Astrocyte (in vitro differentiated cells and primary cell): ENCODE results near the gene SYNPO2. TPM values are rescaled to one million over a fixed set of nuclear protein-coding genes. Genes with fewer than 3 reads are reported as not detected.

ENCODE experiments used
- DNase-seq: peaks from one replicate; pipeline ENCODE4 v3.0.0-alpha.2; 2010; ENCODE audit warnings: low read depth
- FAIRE-seq: peaks from 2 replicates; lab custom pipeline; 2011; peaks lifted over from hg19 to GRCh38; lab: Jason Lieb, UNC
- H2AFZ ChIP-seq: 2 replicates; pipeline ENCODE4 v1.6.0; 2012; ENCODE audit warnings: low read depth, low read length, inconsistent platforms
- H3K27ac ChIP-seq: 2 replicates; pipeline ENCODE4 v1.5.1; 2011; ENCODE audit warnings: low read depth, low read length, inconsistent platforms
- H3K27me3 ChIP-seq: 2 replicates; pipeline ENCODE4 v1.6.0; 2011; ENCODE audit warnings: low read length, inconsistent platforms; ENCODE audit not compliant: insufficient read depth
- H3K36me3 ChIP-seq: 2 replicates; pipeline ENCODE4 v1.5.1; 2011; ENCODE audit warnings: low read length, inconsistent platforms; ENCODE audit not compliant: insufficient read depth
- H3K4me1 ChIP-seq: 2 replicates; pipeline ENCODE4 v1.5.1; 2011; ENCODE audit warnings: low read length, inconsistent platforms; ENCODE audit not compliant: insufficient read depth
- H3K4me2 ChIP-seq: 2 replicates; pipeline ENCODE4 v1.6.0; 2012; ENCODE audit warnings: low read length, inconsistent platforms
- H3K4me3 ChIP-seq: 2 replicates; pipeline ENCODE4 v1.5.1; 2011; ENCODE audit warnings: low read depth, mild to moderate bottlenecking, low read length, inconsistent platforms; ENCODE audit not compliant: insufficient read depth
- H3K79me2 ChIP-seq: 2 replicates; pipeline ENCODE4 v1.6.0; 2012; ENCODE audit warnings: mild to moderate bottlenecking, low read length, inconsistent platforms; ENCODE audit not compliant: insufficient read depth
- H3K9ac ChIP-seq: 2 replicates; pipeline ENCODE4 v1.6.0; 2012; ENCODE audit warnings: mild to moderate bottlenecking, low read length, inconsistent platforms
- H3K9me3 ChIP-seq: 2 replicates; pipeline ENCODE4 v1.5.1; 2012; ENCODE audit warnings: low read depth, mild to moderate bottlenecking, low read length, inconsistent platforms; ENCODE audit not compliant: insufficient read depth
- H4K20me1 ChIP-seq: 2 replicates; pipeline ENCODE4 v1.6.0; 2012; ENCODE audit warnings: low read length, inconsistent platforms; ENCODE audit not compliant: insufficient read depth
- H3K27ac Mint-ChIP-seq: one replicate; pipeline ENCODE4 v1.8.0; 2021; ENCODE audit warnings: mild to moderate bottlenecking, mixed read lengths; ENCODE audit not compliant: unreplicated experiment
- H3K27me3 Mint-ChIP-seq: one replicate; pipeline ENCODE4 v1.8.0; 2021; ENCODE audit warnings: low read depth, mixed read lengths; ENCODE audit not compliant: unreplicated experiment
- H3K36me3 Mint-ChIP-seq: one replicate; pipeline ENCODE4 v1.8.0; 2021; ENCODE audit warnings: low read depth, mixed read lengths; ENCODE audit not compliant: unreplicated experiment
- H3K4me1 Mint-ChIP-seq: one replicate; pipeline ENCODE4 v1.8.0; 2021; ENCODE audit warnings: low read depth, mixed read lengths; ENCODE audit not compliant: unreplicated experiment
- H3K4me3 Mint-ChIP-seq: one replicate; pipeline ENCODE4 v1.8.0; 2021; ENCODE audit warnings: mild to moderate bottlenecking, moderate library complexity, mixed read lengths; ENCODE audit not compliant: unreplicated experiment
- H3K9me3 Mint-ChIP-seq: one replicate; pipeline ENCODE4 v1.8.0; 2021; ENCODE audit warnings: mild to moderate bottlenecking, mixed read lengths; ENCODE audit not compliant: unreplicated experiment
- CTCF ChIP-seq: IDR thresholded peaks from 2 replicates; pipeline ENCODE4 v1.5.1; 2011; ENCODE audit warnings: low read depth, mild to moderate bottlenecking, inconsistent platforms, low read length, moderate library complexity; ENCODE audit not compliant: insufficient read depth
- EZH2 ChIP-seq: IDR thresholded peaks from 2 replicates; pipeline ENCODE4 v1.6.1; 2012; ENCODE audit warnings: mild to moderate bottlenecking, low read length, inconsistent platforms; ENCODE audit not compliant: insufficient read depth
- total RNA-seq: library from RNA; stranded (reverse); gene quantifications from 2 replicates; pipeline ENCODE4 v1.2.1, GENCODE V29; 2021

The SYNPO2 gene
- total RNA-seq, 1 donor from 2014 or later, result 4.2 TPM

GRCh38 chr4:119048446-119048845, 159.8 kb downstream of the SYNPO2 start:
- no peak overlapping the region for H3K27ac Mint-ChIP-seq
- Histone ChIP-seq H2AFZ (no peak overlapping the region), H3K36me3 (no peaks in the 10 kb centered on the region), H3K27me3 (no peaks in the 10 kb centered on the region), H3K27ac (no peak overlapping the region), H3K79me2 (no peaks in the 10 kb centered on the region), H3K4me1 (peaks cover 4% of the 10 kb centered on the region), H3K9me3 (no peaks in the 10 kb centered on the region), H3K4me3 (no peak overlapping the region), H3K4me2 (no peak overlapping the region), H4K20me1 (no peaks in the 10 kb centered on the region), H3K9ac (no peak overlapping the region)
- FAIRE-seq, result no peak
- peaks cover 2% of the 10 kb centered on the region for H3K4me1 Mint-ChIP-seq
- no peaks in the 10 kb centered on the region for H3K36me3 Mint-ChIP-seq
- no peak for DNase-seq
- no peaks in the 10 kb centered on the region for H3K27me3 Mint-ChIP-seq
- no peaks in the 10 kb centered on the region for H3K9me3 Mint-ChIP-seq
- TF ChIP-seq CTCF (no peak), EZH2 (no peak)
- H3K4me3 Mint-ChIP-seq, result no peak overlapping the region

- no peaks in the 10 kb centered on the region for H3K36me3 Mint-ChIP-seq
- no peak overlapping the region for H3K27ac Mint-ChIP-seq
- Histone ChIP-seq H3K36me3 (no peaks in the 10 kb centered on the region), H3K27me3 (no peaks in the 10 kb centered on the region), H3K9me3 (no peaks in the 10 kb centered on the region), H2AFZ (no peak overlapping the region), H4K20me1 (no peaks in the 10 kb centered on the region), H3K4me1 (peaks cover 4% of the 10 kb centered on the region), H3K79me2 (no peaks in the 10 kb centered on the region), H3K27ac (no peak overlapping the region), H3K9ac (no peak overlapping the region), H3K4me2 (no peak overlapping the region), H3K4me3 (no peak overlapping the region)
- FAIRE-seq, result peak; percentile 58
- peaks cover 2% of the 10 kb centered on the region for H3K4me1 Mint-ChIP-seq
- H3K4me3 Mint-ChIP-seq, result no peak overlapping the region
- H3K9me3 Mint-ChIP-seq, result no peaks in the 10 kb centered on the region
- no peak for TF ChIP-seq CTCF
- no peak for TF ChIP-seq EZH2
- no peak for DNase-seq
- no peaks in the 10 kb centered on the region for H3K27me3 Mint-ChIP-seq
These were observed 160.7 kb downstream of the SYNPO2 start for GRCh38 chr4:119049342-119049741.

- H3K9me3 Mint-ChIP-seq, result no peaks in the 10 kb centered on the region
- peaks cover 2% of the 10 kb centered on the region for H3K4me1 Mint-ChIP-seq
- H3K27ac Mint-ChIP-seq, result no peak overlapping the region
- no peaks in the 10 kb centered on the region for H3K36me3 Mint-ChIP-seq
- DNase-seq (peak; percentile 44), FAIRE-seq (peak; percentile 34)
- no peak overlapping the region for H3K4me3 Mint-ChIP-seq
- Histone ChIP-seq H3K4me1 (peaks cover 4% of the 10 kb centered on the region), H3K27me3 (no peaks in the 10 kb centered on the region), H2AFZ (no peak overlapping the region), H3K9ac (no peak overlapping the region), H3K79me2 (no peaks in the 10 kb centered on the region), H3K4me2 (no peak overlapping the region), H3K9me3 (no peaks in the 10 kb centered on the region), H3K4me3 (no peak overlapping the region), H4K20me1 (no peaks in the 10 kb centered on the region), H3K36me3 (no peaks in the 10 kb centered on the region), H3K27ac (no peak overlapping the region)
- TF ChIP-seq CTCF, result no peak
- no peak for TF ChIP-seq EZH2
- H3K27me3 Mint-ChIP-seq, result no peaks in the 10 kb centered on the region
These were observed 162.0 kb downstream of the SYNPO2 start for GRCh38 chr4:119050527-119051090.
